Gastroesophageal sphincter (tissue), 4 donors: Measurements from ENCODE around the gene PCBP3. TPM values are rescaled to one million over a fixed set of nuclear protein-coding genes. Genes with fewer than 3 reads are reported as not detected.
"Not testable (repeated sequence)": the region's sequence is repeated elsewhere in the genome, so short reads cannot be mapped to it uniquely, and the experiment has no call there.

ENCODE experiments used
- ATAC-seq: fragments of 150-250 bp; one replicate; pipeline ENCODE4 v1.9.1; 2016; ENCODE audit warnings: mild to moderate bottlenecking, moderate library complexity
- H3K27ac ChIP-seq, 4 donors: fragments of 200-600 bp; sonication (generic) in 3 of 4; 1 replicate in 3 of 4; 2 replicates in 1 of 4; pipeline ENCODE4 v1.5.1; 2016 to 2019
- H3K27me3 ChIP-seq: fragments of 200-600 bp; sonication (generic); one replicate; pipeline ENCODE4 v1.5.1; 2019
- H3K36me3 ChIP-seq, 2 donors: fragments of 200-600 bp; sonication (generic); one replicate each; pipeline ENCODE4 v1.5.1; 2019; ENCODE audit warnings: control low read depth in 1 of 2
- H3K4me1 ChIP-seq, 3 donors: fragments of 200-600 bp; sonication (generic); 1 replicate in 2 of 3; 2 replicates in 1 of 3; pipeline ENCODE4 v1.5.1; 2016 to 2019; ENCODE audit warnings: control low read depth in 2 of 3
- H3K4me3 ChIP-seq, 2 donors: fragments of 200-600 bp; sonication (generic); one replicate each; pipeline ENCODE4 v1.5.1; 2019; ENCODE audit warnings: mild to moderate bottlenecking in 1 of 2, moderate library complexity in 1 of 2
- H3K9me3 ChIP-seq, 3 donors: fragments of 200-600 bp; sonication (generic); one replicate each; pipeline ENCODE4 v1.5.1; 2017 to 2019; ENCODE audit warnings: control low read depth in 2 of 3
- EP300 ChIP-seq: sonication (generic); formaldehyde crosslinking; IDR thresholded peaks from one replicate; pipeline ENCODE4 v1.6.1; 2017; ENCODE audit warnings: antibody characterized with exemption, mild to moderate bottlenecking
- POLR2A ChIP-seq, 2 donors: fragments of 450-650 bp; IDR thresholded peaks; one replicate each; pipeline ENCODE4 v1.6.1; 2017; ENCODE audit warnings: antibody characterized with exemption in 2 of 2, mild to moderate bottlenecking in 2 of 2, moderate library complexity in 1 of 2
- POLR2AphosphoS5 ChIP-seq: sonication (generic); formaldehyde crosslinking; IDR thresholded peaks from one replicate; pipeline ENCODE4 v1.6.1; 2017; ENCODE audit warnings: antibody characterized with exemption
- WGBS, 2 donors: methylation state at CpG; one replicate each; pipeline ENCODE4 v1.1.5; 2018; ENCODE audit warnings: low coverage in 1 of 2; 5-methylcytosine and 5-hydroxymethylcytosine counted together
- total RNA-seq, 4 donors: library from RNA; depleted of rRNA; stranded (reverse); fragments of >200 nt; gene quantifications; one replicate each; pipeline ENCODE4 v1.1.0, GENCODE V29; 2016
- TF ChIP-seq, protein P1 (sequence below), 4 experiments: fragments of 200-600 bp in 2 of 4; fragments of 450-650 bp in 2 of 4; sonication (generic) in 1 of 4; IDR thresholded peaks; one replicate each; pipeline ENCODE4 v1.5.1; 2017 to 2019; ENCODE audit warnings: antibody characterized with exemption in 4 of 4, mild to moderate bottlenecking in 2 of 4, moderate library complexity in 2 of 4

PCBP3 gene
- total RNA-seq, 4 donors from 2014 or later: 5.1 to 14.8 (median 10.4) TPM

DNA sequence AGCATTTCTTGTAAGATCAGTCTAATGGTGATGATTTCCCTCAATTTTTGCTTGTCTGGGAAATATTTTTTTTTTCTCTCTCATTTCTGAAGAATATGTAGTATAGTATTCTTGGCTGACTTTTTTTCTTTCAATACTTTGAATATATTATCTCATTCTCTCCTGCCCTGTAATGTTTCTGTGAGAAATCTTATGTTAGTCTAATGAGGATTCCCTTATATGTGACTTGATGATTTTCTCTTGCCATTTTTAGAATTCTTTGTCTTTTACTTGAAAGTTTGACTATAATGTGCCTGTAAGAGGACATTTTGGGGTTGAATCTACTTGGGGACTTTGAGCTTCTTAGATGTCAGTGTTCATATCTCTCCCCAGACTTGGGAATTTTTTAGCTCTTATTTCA lies 40.0 kb upstream of the PCBP3 start:
- Histone ChIP-seq H3K4me3 (no peak overlapping the region), H3K4me1 (no peaks in the 10 kb centered on the region), H3K9me3 (peaks cover 0 to 32% (median 0%) of the 10 kb centered on the region in 3 donors), H3K36me3 (no peaks in the 10 kb centered on the region), H3K27ac (no peak overlapping the region), H3K27me3 (peaks cover 48% of the 10 kb centered on the region)
- no peak for ATAC-seq
- no peak for TF ChIP-seq POLR2AphosphoS5
- TF ChIP-seq POLR2A (IDR thresholded peaks at IDR 0.05): no peak
- TF ChIP-seq, protein P1, sequence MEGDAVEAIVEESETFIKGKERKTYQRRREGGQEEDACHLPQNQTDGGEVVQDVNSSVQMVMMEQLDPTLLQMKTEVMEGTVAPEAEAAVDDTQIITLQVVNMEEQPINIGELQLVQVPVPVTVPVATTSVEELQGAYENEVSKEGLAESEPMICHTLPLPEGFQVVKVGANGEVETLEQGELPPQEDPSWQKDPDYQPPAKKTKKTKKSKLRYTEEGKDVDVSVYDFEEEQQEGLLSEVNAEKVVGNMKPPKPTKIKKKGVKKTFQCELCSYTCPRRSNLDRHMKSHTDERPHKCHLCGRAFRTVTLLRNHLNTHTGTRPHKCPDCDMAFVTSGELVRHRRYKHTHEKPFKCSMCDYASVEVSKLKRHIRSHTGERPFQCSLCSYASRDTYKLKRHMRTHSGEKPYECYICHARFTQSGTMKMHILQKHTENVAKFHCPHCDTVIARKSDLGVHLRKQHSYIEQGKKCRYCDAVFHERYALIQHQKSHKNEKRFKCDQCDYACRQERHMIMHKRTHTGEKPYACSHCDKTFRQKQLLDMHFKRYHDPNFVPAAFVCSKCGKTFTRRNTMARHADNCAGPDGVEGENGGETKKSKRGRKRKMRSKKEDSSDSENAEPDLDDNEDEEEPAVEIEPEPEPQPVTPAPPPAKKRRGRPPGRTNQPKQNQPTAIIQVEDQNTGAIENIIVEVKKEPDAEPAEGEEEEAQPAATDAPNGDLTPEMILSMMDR (IDR thresholded peaks at IDR 0.05): no peak
- TF ChIP-seq EP300: no peak

DNA sequence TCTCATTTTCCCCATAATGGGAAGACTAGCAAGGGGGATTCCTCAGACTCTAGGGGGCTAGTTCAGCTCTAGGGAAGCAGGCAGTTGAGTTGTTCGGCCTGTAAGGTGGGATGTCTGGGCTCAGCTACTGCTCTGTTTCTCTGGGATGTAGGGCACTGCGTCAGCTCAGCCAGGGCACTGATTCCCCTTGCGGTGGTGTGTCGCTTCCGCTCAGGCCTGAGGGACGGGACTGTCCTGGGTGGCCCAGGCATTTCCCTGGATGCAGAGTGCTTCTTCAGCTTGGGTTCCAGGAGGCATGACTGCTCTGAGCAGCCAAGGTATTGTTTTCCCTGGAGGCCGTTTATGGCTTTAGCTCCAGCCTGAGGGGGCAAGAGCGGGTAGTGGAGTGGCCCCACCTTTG lies 38.8 kb upstream of the PCBP3 start:
- H3K9me3 ChIP-seq: peaks cover 0 to 32% (median 0%) of the 10 kb centered on the region in 3 donors
- not testable (repeated sequence) for H3K27ac ChIP-seq, H3K36me3 ChIP-seq, H3K4me1 ChIP-seq, ATAC-seq, H3K4me3 ChIP-seq
- peaks cover 49% of the 10 kb centered on the region for H3K27me3 ChIP-seq
- 100% methylated on average over 1 of the region's 8 CpGs; no CpG with 5 or more reads in 1 of the 2 donors for WGBS, 2 donors

DNA sequence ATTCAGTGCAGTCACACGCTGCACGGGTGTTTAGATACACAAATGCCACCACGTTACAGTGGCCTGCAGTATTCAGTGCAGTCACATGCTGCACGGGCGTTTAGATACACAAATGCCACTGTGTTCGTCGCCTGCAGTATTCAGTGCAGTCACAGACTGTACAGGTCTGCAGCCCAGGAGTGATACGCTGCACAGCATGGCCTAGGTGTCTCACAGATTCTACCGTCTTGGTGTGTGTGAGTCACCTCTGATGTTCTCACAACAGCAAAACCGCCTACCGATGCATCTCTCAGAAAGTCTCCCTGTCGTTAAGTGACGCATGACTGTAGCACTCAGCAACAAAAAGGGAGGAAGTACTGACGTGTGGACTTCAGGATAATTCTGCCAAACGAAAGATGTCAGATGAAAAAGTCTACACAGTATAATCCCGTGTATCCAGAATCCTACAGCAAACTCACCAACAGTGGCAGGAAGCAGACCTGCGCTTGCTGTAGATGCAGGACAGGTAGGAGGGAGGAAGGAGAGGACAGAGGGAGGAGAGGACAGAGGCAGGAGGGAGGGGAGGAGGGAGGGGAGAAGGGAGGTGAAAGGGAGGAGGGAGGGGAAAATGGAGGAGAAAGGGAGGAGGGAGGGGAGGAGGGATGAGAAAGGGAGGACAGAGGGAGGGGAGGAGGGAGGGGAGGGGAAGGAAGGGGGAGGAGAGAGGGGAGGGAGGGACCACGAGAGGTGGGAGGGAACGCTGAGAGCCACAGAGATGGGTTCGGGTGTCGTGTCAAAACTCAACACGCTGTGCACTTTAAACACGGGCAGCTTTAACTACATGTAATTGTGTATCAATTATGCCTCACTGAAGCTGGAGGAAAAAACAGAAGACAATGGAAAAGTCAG lies 36.3 kb upstream of the PCBP3 start:
- Histone ChIP-seq H3K36me3 (no peaks in the 10 kb centered on the region), H3K27ac (no peak overlapping the region), H3K27me3 (peaks cover 65% of the 10 kb centered on the region), H3K9me3 (peaks cover 0 to 24% (median 0%) of the 10 kb centered on the region in 3 donors), H3K4me1 (peaks cover 0 to 5% (median 0%) of the 10 kb centered on the region in 3 donors), H3K4me3 (no peak overlapping the region)
- TF ChIP-seq POLR2A (IDR thresholded peaks at IDR 0.05): no peak
- TF ChIP-seq EP300: no peak
- no peak for TF ChIP-seq POLR2AphosphoS5
- TF ChIP-seq, protein P1 (IDR thresholded peaks at IDR 0.05): no peak
- ATAC-seq: no peak
- 44 to 48% methylated on average over 13 to 14 of the region's 23 CpGs for WGBS, 2 donors

DNA sequence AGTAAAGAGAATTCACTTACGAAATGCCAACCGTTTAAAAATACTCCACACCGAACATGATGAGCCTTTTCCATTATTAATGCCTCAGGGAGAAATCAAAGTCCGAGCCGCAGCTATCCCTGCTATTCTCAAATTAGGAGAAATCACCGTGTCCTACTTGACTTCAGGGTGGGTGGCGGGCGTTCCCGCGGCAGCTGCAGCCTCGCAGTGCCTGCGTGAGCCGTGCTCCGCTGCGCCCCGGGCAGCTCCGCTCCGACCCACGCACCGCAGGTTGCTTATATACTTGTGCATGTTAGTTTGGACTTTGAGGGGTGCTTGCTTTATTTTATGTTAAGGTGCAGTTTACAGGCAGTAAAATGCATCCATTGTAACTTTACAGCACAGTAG lies 35.6 kb upstream of the PCBP3 start:
- H3K27ac ChIP-seq: no peak overlapping the region
- WGBS, 2 donors: 65 to 79% methylated on average over 6 to 15 of the region's 20 CpGs
- no peaks in the 10 kb centered on the region for H3K36me3 ChIP-seq
- peaks cover 69% of the 10 kb centered on the region for H3K27me3 ChIP-seq
- H3K9me3 ChIP-seq: peaks cover 0 to 19% (median 0%) of the 10 kb centered on the region in 3 donors
- TF ChIP-seq POLR2AphosphoS5 (no peak), EP300 (no peak), POLR2A (IDR thresholded peaks at IDR 0.05) (no peak)
- TF ChIP-seq, protein P1 (IDR thresholded peaks at IDR 0.05): no peak
- H3K4me1 ChIP-seq: peaks cover 0 to 9% (median 0%) of the 10 kb centered on the region in 3 donors
- no peak for ATAC-seq
- H3K4me3 ChIP-seq: no peak overlapping the region

DNA sequence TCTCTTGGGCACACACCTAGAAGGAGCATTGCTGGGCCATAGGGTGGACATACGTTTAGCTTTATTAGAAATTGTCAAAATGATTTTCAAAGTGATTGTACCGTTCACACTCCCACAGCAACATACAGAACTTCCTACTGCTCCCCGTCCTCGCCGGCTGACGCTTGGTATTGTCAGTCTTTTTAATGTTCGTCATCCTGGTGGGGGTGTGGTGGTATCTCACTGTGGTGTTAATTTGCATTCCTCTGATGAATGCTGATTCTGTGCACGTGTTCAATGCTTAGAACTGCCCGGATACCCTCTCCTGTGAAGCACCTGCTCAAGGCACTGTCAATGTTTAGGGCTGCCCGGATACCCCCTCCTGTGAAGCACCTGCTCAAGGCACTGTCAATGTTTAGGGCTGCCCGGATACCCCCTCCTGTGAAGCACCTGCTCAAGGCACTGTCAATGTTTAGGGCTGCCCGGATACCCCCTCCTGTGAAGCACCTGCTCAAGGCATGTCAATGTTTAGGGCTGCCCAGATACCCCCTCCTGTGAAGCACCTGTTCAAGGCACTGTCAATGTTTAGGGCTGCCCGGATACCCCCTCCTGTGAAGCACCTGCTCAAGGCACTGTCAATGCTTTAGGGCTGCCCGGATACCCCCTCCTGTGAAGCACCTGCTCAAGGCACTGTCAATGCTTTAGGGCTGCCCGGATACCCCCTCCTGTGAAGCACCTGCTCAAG lies 34.6 kb upstream of the PCBP3 start:
- 66 to 73% methylated on average over 8 to 11 of the region's 15 CpGs for WGBS, 2 donors
- H3K4me1 ChIP-seq, H3K9me3 ChIP-seq, H3K27ac ChIP-seq, H3K36me3 ChIP-seq, H3K4me3 ChIP-seq, ATAC-seq: not testable (repeated sequence)
- H3K27me3 ChIP-seq: peaks cover 73% of the 10 kb centered on the region

DNA sequence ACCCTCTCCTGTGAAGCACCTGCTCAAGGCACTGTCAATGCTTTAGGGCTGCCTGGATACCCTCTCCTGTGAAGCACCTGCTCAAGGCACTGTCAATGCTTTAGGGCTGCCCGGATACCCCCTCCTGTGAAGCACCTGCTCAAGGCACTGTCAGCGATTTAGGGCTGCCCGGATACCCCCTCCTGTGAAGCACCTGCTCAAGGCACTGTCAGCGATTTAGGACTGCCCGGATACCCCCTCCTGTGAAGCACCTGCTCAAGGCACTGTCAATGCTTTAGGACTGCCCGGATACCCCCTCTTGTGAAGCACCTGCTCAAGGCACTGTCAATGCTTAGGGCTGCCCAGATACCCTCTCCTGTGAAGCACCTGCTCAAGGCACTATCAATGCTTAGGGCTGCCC lies 33.9 kb upstream of the PCBP3 start:
- peaks cover 74% of the 10 kb centered on the region for H3K27me3 ChIP-seq
- not testable (repeated sequence) for H3K4me3 ChIP-seq, H3K4me1 ChIP-seq, H3K27ac ChIP-seq, H3K36me3 ChIP-seq, H3K9me3 ChIP-seq, ATAC-seq
- whole genome bisulfite sequencing, 2 donors: 90% methylated on average over 4 of the region's 6 CpGs; no CpG with 5 or more reads in 1 of the 2 donors
